ENCODE measurements around the gene MEX3D.
A peak's percentile ranks its signal among the peaks of the same experiment; 100 is the strongest.
"Not testable (repeated sequence)": the region's sequence is repeated elsewhere in the genome, so short reads cannot be mapped to it uniquely, and the experiment has no call there.

MEX3D gene

DNA sequence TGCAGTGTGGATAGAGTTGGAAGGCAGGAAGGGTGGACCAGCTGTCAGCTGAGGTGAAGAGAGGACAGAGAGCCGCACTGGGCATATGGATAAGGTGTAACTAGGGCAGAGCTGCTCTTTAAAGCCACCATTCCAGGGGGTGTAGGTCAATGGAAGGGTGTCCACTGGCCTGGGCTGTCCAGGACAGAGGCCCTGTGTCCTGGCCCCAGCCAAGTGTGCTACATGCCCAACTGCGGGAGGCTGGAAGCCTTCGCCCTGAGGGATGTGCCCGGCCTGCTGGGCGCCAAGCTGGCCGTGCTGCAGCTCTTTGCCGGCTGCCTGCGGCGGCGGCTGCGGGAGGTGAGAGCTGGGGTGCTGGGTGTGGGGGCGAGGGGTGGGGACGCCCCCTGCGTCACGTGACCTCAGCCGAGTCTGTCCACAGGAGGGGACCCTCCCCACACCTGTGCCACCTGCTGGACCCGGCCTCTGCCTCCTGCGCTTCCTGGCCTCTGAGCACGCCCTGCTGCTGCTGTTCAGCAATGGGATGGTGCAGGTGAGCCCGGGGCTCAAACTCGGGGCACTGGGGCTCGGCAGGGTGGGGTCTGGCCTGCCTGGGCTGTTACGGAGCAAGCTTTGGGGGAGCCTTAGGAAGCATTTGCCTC is 34.5 kb downstream of the MEX3D start:
- DNase-seq: no peak

DNA sequence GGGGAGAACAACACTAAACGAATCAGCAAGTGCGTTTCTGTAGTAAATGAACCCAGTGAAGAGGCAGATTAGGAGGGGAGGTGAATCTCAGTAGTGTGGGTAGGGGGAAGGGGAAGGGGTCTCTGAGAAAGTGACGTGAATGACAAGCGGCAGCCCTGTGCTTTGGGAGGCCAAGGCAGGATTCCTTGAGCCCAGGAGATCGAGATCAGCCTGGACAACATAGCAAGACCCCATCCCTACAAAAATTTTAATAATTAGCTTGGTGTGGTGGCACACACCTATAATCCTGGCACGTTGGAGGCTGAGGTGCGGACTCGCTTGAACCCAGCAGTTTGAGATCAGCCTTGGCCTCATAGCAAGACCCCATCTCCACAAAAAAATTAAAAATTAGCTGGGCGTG is 36.1 kb downstream of the MEX3D start:
- DNase-seq: no peak

- no peak for DNase-seq
Measured at GRCh38 chr19:1531587-1531986, 36.5 kb downstream of the MEX3D start.

GRCh38 chr19:1530856-1531255 is 37.3 kb downstream of the MEX3D start:
- not testable (repeated sequence) for DNase-seq

GRCh38 chr19:1529430-1529816 is 38.7 kb downstream of the MEX3D start:
- no peak for DNase-seq

- DNase-seq: no peak
Measured at GRCh38 chr19:1528596-1529429, 39.3 kb downstream of the MEX3D start.

- no peak for DNase-seq
Measured at GRCh38 chr19:1527650-1528309, 40.3 kb downstream of the MEX3D start.

- no peak for DNase-seq
Measured at GRCh38 chr19:1526979-1527649, 41.0 kb downstream of the MEX3D start.

DNA sequence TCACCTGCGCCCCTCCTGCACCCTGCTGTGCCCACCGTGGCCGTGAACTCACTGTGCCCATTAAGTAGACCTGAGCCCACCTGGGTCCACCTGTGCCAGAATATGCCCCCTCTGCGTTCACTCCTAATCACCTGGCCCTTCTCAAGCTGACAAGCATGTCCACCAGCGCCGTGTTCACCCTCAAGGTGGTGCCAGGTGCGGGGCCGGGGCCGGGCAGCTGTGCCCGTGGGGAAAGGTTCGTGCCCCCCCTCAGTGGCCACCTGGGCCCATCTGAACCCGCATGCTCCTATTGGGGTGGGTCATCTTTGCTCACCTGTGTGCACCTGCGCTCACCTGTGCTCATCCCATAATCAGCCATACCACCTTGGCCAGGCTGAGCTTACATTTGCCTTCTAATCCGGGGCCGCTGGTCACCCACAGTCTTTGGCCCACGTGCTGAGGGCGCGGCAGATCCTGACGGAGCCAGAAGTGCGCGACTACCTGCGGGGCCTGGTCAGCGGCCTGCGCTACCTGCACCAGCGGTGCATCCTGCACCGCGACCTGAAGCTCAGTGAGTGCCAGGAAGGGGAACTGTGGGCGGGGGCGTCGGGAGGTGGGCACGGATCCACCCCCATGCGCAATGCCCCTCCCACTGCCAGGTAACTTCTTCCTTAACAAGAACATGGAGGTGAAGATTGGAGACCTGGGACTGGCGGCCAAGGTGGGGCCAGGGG is 41.9 kb downstream of the MEX3D start:
- DNase-seq: no peak

- DNase-seq: peak; percentile 1
Measured at GRCh38 chr19:1525343-1525742, 42.8 kb downstream of the MEX3D start.

DNA sequence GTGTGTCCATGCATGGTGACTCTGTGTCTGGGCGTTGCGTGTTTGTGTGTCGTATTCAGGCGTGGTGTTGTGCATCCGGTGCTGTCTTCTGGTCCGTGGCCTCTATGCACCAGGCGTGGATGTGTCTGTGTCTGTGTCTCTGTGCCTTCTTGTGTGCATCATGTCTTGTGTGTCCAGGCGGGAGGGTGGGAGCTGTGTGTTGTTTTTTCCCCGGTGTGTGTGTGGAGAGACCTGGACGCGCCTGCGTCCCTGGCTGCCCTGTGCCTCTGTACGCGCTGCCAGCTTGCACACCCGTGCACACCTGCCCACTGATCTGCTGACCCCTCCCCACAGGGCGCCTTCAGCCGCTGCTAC is 43.2 kb downstream of the MEX3D start:
- DNase-seq: peak; percentile 6

- no peak for DNase-seq
Measured at GRCh38 chr19:1524287-1524971, 43.7 kb downstream of the MEX3D start.

GRCh38 chr19:1523412-1524286 is 44.5 kb downstream of the MEX3D start, which contains the start of gene PLK5:
Gene PLK5 (plus strand): TSS chr19:1524077. CDS start chr19:1526997, 2,920 bp downstream.
- DNase-seq: no peak

- no peak for DNase-seq
Measured at GRCh38 chr19:1522838-1523237, 45.3 kb downstream of the MEX3D start.

GRCh38 chr19:1522061-1522460 is 46.1 kb downstream of the MEX3D start:
- DNase-seq: no peak

GRCh38 chr19:1521636-1522035 is 46.5 kb downstream of the MEX3D start:
- no peak for DNase-seq

- DNase-seq: no peak
Measured at GRCh38 chr19:1520203-1520780, 47.8 kb downstream of the MEX3D start.

GRCh38 chr19:1519802-1520201 is 48.3 kb downstream of the MEX3D start:
- not testable (repeated sequence) for DNase-seq

DNA sequence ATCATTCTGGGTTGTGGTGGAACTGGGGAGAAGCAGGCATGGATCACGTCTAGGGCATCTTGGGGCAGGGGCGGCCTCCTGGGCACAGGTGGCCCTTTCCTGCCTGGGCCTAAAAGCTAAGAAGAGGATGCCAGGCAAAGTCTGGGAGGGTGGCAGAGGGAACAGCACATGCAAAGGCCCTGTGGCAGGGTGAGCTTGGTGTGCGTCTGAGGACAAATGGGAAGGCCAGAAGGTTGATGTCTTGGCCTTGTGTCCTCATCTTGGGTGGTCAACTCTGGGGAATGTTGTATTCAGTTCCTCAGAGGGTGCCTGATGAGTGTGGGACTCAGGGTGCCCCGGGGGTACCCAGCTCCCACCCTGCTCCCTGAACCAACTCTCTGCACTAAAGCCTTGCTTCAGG is 49.7 kb downstream of the MEX3D start:
- no peak for DNase-seq

GRCh38 chr19:1516395-1516753 is 51.8 kb downstream of the MEX3D start:
- no peak for DNase-seq

Measured in hematopoietic multipotent progenitor cell treated with erythropoietin and hydrocortisone succinate and interleukin-3 and kit ligand, for 6 days (in vitro differentiated cells).